Measurements from ENCODE around the gene PDCD10.

DNA sequence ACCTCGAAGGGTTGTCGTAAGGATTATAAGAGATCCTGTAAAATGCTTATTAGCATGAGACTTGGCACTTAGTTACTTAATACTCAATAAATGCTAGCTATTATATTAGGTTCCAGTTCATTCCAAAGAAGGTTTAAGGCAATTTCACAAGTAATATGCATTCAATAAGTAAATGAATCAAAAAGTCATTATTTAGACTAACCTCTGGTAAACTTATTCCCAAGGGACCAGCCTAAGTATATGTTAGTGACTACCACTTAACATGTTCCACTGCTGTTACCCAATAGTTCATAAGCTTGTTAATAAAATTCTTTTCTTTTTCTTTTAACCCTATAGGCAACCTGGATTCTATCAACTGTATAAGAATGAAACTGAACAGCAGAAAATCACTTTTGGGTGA is 5.1 kb downstream of the PDCD10 start:
- TF ChIP-seq SUZ12 (IDR thresholded peaks at IDR 0.05; ENCODE audit: extremely low read depth, insufficient read depth, insufficient read length), result no peak
- TF ChIP-seq YY1 (IDR thresholded peaks at IDR 0.05; ENCODE audit: insufficient read depth, insufficient read length), result no peak

Measured in NT2/D1 (cell line).